Retinal pigment epithelial cell (primary cell): ENCODE results near the gene POMT2.
A peak's percentile ranks its signal among the peaks of the same experiment; 100 is the strongest.

Experiments used
- DNase-seq: peaks from one replicate; pipeline ENCODE4 v3.0.0-alpha.2; 2010; ENCODE audit warnings: low read depth
- H3K4me3 ChIP-seq: 2 replicates; pipeline ENCODE4 v1.5.1; 2011; ENCODE audit warnings: mild to moderate bottlenecking, low read length, control low read depth, moderate library complexity
- TF ChIP-seq, protein P1 (sequence below): conservative IDR thresholded peaks from 2 replicates; pipeline ENCODE4 v1.5.1; 2011; ENCODE audit warnings: low read depth, low read length, control low read depth, inconsistent platforms

POMT2 gene

DNA sequence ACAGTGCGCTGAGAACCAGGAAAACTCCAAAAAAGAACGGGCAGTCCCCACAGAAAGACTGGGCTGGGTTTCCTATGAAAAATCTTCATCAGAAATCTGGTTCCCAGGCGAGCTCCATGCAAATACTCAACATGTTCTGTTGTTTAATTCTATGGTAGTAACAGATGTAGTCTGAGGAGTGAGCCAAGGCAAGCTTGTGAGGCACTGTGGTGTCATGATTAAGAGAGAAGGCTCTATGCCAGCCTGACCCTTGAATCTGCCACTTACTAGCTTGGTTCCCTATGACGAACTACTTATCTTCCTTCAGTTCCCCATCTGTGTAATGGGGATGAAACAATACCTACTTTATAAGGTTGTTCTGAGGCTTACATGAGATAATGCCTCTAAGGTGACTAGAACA is 10.7 kb downstream of the POMT2 start:
- TF ChIP-seq, protein P1, sequence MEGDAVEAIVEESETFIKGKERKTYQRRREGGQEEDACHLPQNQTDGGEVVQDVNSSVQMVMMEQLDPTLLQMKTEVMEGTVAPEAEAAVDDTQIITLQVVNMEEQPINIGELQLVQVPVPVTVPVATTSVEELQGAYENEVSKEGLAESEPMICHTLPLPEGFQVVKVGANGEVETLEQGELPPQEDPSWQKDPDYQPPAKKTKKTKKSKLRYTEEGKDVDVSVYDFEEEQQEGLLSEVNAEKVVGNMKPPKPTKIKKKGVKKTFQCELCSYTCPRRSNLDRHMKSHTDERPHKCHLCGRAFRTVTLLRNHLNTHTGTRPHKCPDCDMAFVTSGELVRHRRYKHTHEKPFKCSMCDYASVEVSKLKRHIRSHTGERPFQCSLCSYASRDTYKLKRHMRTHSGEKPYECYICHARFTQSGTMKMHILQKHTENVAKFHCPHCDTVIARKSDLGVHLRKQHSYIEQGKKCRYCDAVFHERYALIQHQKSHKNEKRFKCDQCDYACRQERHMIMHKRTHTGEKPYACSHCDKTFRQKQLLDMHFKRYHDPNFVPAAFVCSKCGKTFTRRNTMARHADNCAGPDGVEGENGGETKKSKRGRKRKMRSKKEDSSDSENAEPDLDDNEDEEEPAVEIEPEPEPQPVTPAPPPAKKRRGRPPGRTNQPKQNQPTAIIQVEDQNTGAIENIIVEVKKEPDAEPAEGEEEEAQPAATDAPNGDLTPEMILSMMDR: no peak
- no peak overlapping the region for H3K4me3 ChIP-seq
- no peak for DNase-seq

GRCh38 chr14:77309131-77309530 is 11.6 kb downstream of the POMT2 start:
- H3K4me3 ChIP-seq: no peak overlapping the region
- DNase-seq: no peak
- TF ChIP-seq, protein P1: no peak

GRCh38 chr14:77306851-77307496 is 13.7 kb downstream of the POMT2 start:
- TF ChIP-seq, protein P1: no peak
- DNase-seq: no peak
- H3K4me3 ChIP-seq: no peak overlapping the region

DNA sequence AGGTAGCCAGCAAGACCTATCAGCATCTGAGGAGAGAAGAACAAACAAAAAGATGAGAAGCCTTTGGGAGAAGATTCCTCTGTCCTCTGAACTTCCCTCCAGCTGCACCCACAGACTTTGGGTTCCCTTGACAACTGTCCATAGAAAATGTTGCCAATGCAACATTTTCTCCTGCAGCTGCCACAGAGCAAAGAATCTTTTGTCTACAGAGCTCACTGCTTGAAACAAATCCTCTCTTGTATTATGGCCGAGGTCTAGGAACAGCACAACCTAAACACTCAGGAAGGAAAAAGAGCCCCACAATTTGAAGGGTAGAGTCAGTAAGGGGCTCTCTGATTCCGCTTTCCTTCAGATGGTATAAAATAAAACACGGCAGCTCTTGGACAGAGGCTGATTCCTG is 14.3 kb downstream of the POMT2 start:
- TF ChIP-seq, protein P1: no peak
- no peak overlapping the region for H3K4me3 ChIP-seq
- no peak for DNase-seq

DNA sequence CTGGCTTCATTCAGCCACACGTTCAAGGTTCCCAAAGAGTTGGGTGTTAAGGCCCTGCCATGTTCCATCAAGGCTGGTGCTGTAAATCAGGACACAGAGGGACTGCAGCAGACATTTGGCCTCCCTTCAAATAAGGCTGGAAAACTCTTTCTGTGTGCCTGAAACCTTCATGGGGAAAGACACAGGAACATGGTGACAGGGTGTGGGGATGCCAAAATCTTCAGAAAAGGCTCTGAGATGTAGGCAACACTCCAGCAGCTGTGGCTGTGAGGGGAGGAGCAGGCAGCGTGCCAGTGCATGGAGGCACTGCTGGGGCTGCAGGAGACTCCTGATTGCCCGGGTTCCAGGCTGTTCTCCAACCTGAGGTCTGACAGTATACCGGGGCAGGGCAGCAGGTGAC is 15.0 kb downstream of the POMT2 start:
- DNase-seq: no peak
- TF ChIP-seq, protein P1: no peak
- H3K4me3 ChIP-seq: no peak overlapping the region

DNA sequence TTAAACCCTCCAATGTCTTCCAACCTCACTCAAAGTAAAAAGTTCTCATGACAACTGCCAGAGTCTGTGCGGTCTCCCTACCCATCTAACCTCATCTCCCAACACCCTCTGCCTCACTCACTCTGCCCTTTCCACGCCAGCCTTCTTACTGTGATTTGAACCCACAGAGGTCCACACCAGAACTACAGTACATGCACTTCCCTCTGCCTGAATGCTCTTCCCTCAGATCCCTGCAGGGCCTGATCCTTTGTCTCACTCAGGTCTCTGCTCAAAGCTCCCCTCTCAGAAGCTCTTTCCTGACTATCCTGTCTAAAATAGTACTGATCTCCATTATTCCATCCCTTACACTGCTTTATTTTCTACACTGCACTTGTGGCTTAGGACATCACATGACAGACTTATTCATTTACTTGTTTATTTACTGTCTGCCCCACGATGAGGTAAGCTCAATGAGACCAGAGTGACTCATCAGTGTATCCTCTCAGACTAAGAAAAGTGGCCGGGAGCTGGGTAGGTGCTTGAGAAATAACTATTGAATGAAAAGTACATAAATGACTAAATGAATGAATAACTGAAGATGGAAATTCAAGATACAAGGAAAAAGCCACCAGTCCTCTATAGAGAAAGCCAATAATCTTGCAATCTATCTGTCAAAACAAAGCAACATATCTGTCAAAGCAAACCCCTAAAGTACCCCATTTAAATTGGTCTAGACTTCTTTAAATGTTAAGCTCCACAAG is 17.1 kb downstream of the POMT2 start:
- DNase-seq: peak; percentile 89
- TF ChIP-seq, protein P1: no peak
- no peak overlapping the region for H3K4me3 ChIP-seq

DNA sequence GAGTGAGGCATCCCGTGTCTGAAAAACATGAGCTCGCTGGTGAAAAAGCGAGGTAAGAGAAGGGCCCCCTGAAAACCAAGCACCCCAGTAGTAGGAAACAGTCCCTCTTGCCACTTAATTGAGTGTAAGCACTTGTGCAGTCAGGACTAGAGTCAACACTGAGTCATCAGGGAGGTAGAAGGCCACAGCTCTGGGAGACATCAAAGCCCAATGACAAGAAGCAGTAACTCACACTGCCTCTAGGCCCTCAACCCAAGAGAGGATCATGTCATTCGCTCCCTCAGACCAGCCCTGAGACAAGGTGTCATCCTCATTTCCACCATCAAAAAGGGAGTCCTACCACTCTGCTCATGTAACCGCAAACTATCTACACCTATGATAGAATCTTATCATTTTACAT is 17.8 kb downstream of the POMT2 start:
- no peak overlapping the region for H3K4me3 ChIP-seq
- TF ChIP-seq, protein P1: no peak
- no peak for DNase-seq
